Esophagus (tissue), 2 donors: ENCODE results near the gene STAT2. TPM values are rescaled to one million over a fixed set of nuclear protein-coding genes. Genes with fewer than 3 reads are reported as not detected.
"Not testable (repeated sequence)": the region's sequence is repeated elsewhere in the genome, so short reads cannot be mapped to it uniquely, and the experiment has no call there.

ENCODE experiments used
- H3K27ac ChIP-seq, 2 donors: one replicate each; pipeline ENCODE4 v1.5.1; 2013; ENCODE audit warnings: low read depth in 2 of 2, mild to moderate bottlenecking in 2 of 2, inconsistent platforms in 1 of 2, low read length in 1 of 2, moderate library complexity in 1 of 2
- H3K27me3 ChIP-seq, 2 donors: one replicate each; pipeline ENCODE4 v1.6.1; 2013; ENCODE audit warnings: low read length in 2 of 2, control low read depth in 1 of 2, mild to moderate bottlenecking in 1 of 2; ENCODE audit not compliant: insufficient read depth in 2 of 2, control insufficient read depth in 1 of 2
- H3K36me3 ChIP-seq, 2 donors: one replicate each; pipeline ENCODE4 v1.6.1; 2013; ENCODE audit warnings: low read length in 1 of 2; ENCODE audit not compliant: control insufficient read depth in 2 of 2, insufficient read depth in 2 of 2
- H3K4me1 ChIP-seq, 2 donors: one replicate each; pipeline ENCODE4 v1.6.1; 2013; ENCODE audit warnings: low read length in 1 of 2; ENCODE audit not compliant: control insufficient read depth in 2 of 2, insufficient read depth in 2 of 2
- H3K4me3 ChIP-seq, 2 donors: one replicate each; pipeline ENCODE4 v1.5.1; 2013; ENCODE audit warnings: low read length in 2 of 2, mild to moderate bottlenecking in 2 of 2, low read depth in 1 of 2, moderate library complexity in 1 of 2
- H3K9me3 ChIP-seq, 2 donors: one replicate each; pipeline ENCODE4 v1.6.1; 2013; ENCODE audit warnings: mild to moderate bottlenecking in 2 of 2, low read depth in 1 of 2, low read length in 1 of 2, moderate library complexity in 1 of 2; ENCODE audit not compliant: control insufficient read depth in 2 of 2, insufficient read depth in 1 of 2
- WGBS, 2 donors: extraction: QIAGEN DNeasy Blood & Tissue Kit; methylation state at CpG; one replicate each; pipeline ENCODE4 v1.1.7; 2013; 5-methylcytosine and 5-hydroxymethylcytosine counted together
- polyA plus RNA-seq, 2 donors: library from polyadenylated mRNA; stranded (reverse); fragments of 200-250 nt; gene quantifications; one replicate each; pipeline ENCODE4 v1.2.3, GENCODE V29; 2013
- donor health status: healthy with polysubstance abuse.
- donor health status: Bipolar disorder and iron deficiency.

Gene STAT2
- polyA plus RNA-seq, 2 donors: 23.9 to 35.1 TPM

- Histone ChIP-seq H3K36me3 (peaks cover 8 to 16% of the 10 kb centered on the region in 2 donors), H3K4me1 (peaks cover 0 to 5% of the 10 kb centered on the region in 2 donors), H3K9me3 (no peaks in the 10 kb centered on the region), H3K4me3 (no peak overlapping the region), H3K27ac (no peak overlapping the region), H3K27me3 (no peaks in the 10 kb centered on the region)
- 27 to 36% methylated on average over 1 of the region's 1 CpG for WGBS, 2 donors
These were observed 18.3 kb downstream of the STAT2 start for GRCh38 chr12:56341616-56342015.

- Histone ChIP-seq H3K4me3 (peak overlapping the region in 1 of 2 donors; percentile 14), H3K27ac (peak overlapping the region; percentile 41 to 50), H3K27me3 (no peaks in the 10 kb centered on the region), H3K4me1 (peaks cover 0 to 5% of the 10 kb centered on the region in 2 donors), H3K36me3 (peaks cover 8 to 13% of the 10 kb centered on the region in 2 donors), H3K9me3 (no peaks in the 10 kb centered on the region)
- WGBS, 2 donors: 83 to 89% methylated on average over 1 of the region's 1 CpG
These were observed 20.8 kb downstream of the STAT2 start for GRCh38 chr12:56339158-56339422.

- Histone ChIP-seq H3K27me3 (no peaks in the 10 kb centered on the region), H3K4me1 (peaks cover 0 to 5% of the 10 kb centered on the region in 2 donors), H3K4me3 (peak within 1 kb of the TSS in 1 of 2 donors; percentile 14), H3K9me3 (no peaks in the 10 kb centered on the region), H3K27ac (peak within 1 kb of the TSS; percentile 41 to 50), H3K36me3 (peaks cover 6 to 8% of the 10 kb centered on the region in 2 donors)
- WGBS, 2 donors: 29 to 35% methylated on average over 9 of the region's 9 CpGs
These were observed 21.4 kb downstream of the STAT2 start, which contains the start of gene IL23A for GRCh38 chr12:56338308-56339157. Gene IL23A, plus strand, starts transcription at chr12:56338884. Its CDS starts 161 bp downstream, at chr12:56339045.

- peaks cover under 1 to 2% of the 10 kb centered on the region in 2 donors for H3K36me3 ChIP-seq
- WGBS, 2 donors: 84 to 86% methylated on average over 8 of the region's 8 CpGs
- no peak overlapping the region for H3K4me3 ChIP-seq
- peaks cover 0 to 8% of the 10 kb centered on the region in 2 donors for H3K4me1 ChIP-seq
- H3K27me3 ChIP-seq: no peaks in the 10 kb centered on the region
- no peaks in the 10 kb centered on the region for H3K9me3 ChIP-seq
- H3K27ac ChIP-seq: no peak overlapping the region
These were observed 22.1 kb downstream of the STAT2 start for GRCh38 chr12:56337753-56338251.

GRCh38 chr12:56336361-56337167 is 23.3 kb downstream of the STAT2 start:
- Histone ChIP-seq H3K4me1 (peaks cover 0 to 11% of the 10 kb centered on the region in 2 donors), H3K36me3 (no peaks in the 10 kb centered on the region), H3K9me3 (no peaks in the 10 kb centered on the region), H3K27ac (no peak overlapping the region), H3K27me3 (no peaks in the 10 kb centered on the region), H3K4me3 (no peak overlapping the region)
- whole genome bisulfite sequencing, 2 donors: 80 to 83% methylated on average over 9 of the region's 9 CpGs

GRCh38 chr12:56335527-56335926 is 24.4 kb downstream of the STAT2 start:
- WGBS, 2 donors: 97 to 98% methylated on average over 8 of the region's 8 CpGs
- H3K4me3 ChIP-seq, H3K27me3 ChIP-seq, H3K9me3 ChIP-seq, H3K27ac ChIP-seq, H3K36me3 ChIP-seq: not testable (repeated sequence)
- peaks cover 0 to 11% of the 10 kb centered on the region in 2 donors for H3K4me1 ChIP-seq

GRCh38 chr12:56334490-56334793 is 25.5 kb downstream of the STAT2 start:
- 4 to 6% methylated on average over 6 of the region's 6 CpGs for WGBS, 2 donors
- Histone ChIP-seq H3K4me3 (peak overlapping the region; percentile 55 to 75), H3K27me3 (no peaks in the 10 kb centered on the region), H3K27ac (peak overlapping the region; percentile 95 to 96), H3K4me1 (peaks cover 0 to 11% of the 10 kb centered on the region in 2 donors), H3K36me3 (no peaks in the 10 kb centered on the region), H3K9me3 (no peaks in the 10 kb centered on the region)

- Histone ChIP-seq H3K27ac (peak within 1 kb of the TSS; percentile 95 to 96), H3K36me3 (no peaks in the 10 kb centered on the region), H3K9me3 (no peaks in the 10 kb centered on the region), H3K27me3 (no peaks in the 10 kb centered on the region), H3K4me1 (peaks cover 0 to 7% of the 10 kb centered on the region in 2 donors), H3K4me3 (peak within 1 kb of the TSS; percentile 55 to 75)
- WGBS, 2 donors: 0 to 1% methylated on average over 45 of the region's 45 CpGs
These were observed 26.0 kb downstream of the STAT2 start, which contains the start of gene PAN2 for GRCh38 chr12:56333679-56334489. Gene PAN2, minus strand, starts transcription at chr12:56334000. Its CDS starts 906 bp downstream, at chr12:56333094.

- Histone ChIP-seq H3K4me3 (peak overlapping the region; percentile 55 to 75), H3K27ac (peak overlapping the region; percentile 95 to 96), H3K4me1 (peaks cover 0 to 6% of the 10 kb centered on the region in 2 donors), H3K9me3 (no peaks in the 10 kb centered on the region), H3K36me3 (peaks cover under 1 to 2% of the 10 kb centered on the region in 2 donors), H3K27me3 (no peaks in the 10 kb centered on the region)
- 22% methylated on average over 8 of the region's 8 CpGs for WGBS, 2 donors
These were observed 26.7 kb downstream of the STAT2 start for GRCh38 chr12:56333197-56333678.
